Parathyroid adenoma (tissue), 2 donors: Measurements from ENCODE around the gene OXLD1.

Source experiments
- H2AFZ ChIP-seq: fragments of 300-600 bp; sonication (generic); one replicate; pipeline ENCODE4 v1.7.0; 2017; ENCODE audit warnings: antibody characterized with exemption, mild to moderate bottlenecking
- H3K27ac ChIP-seq: fragments of 300-600 bp; sonication (generic); one replicate; pipeline ENCODE4 v1.7.0; 2017
- H3K27me3 ChIP-seq: fragments of 300-600 bp; sonication (generic); one replicate; pipeline ENCODE4 v1.7.0; 2017; ENCODE audit warnings: low read length; ENCODE audit not compliant: control insufficient read depth, insufficient read depth
- H3K36me3 ChIP-seq: fragments of 300-600 bp; sonication (generic); one replicate; pipeline ENCODE4 v1.7.0; 2017; ENCODE audit warnings: low read length; ENCODE audit not compliant: control insufficient read depth, insufficient read depth
- H3K4me1 ChIP-seq: fragments of 300-600 bp; sonication (generic); one replicate; pipeline ENCODE4 v1.7.0; 2017; ENCODE audit warnings: control low read depth
- H3K4me2 ChIP-seq: fragments of 300-600 bp; sonication (generic); one replicate; pipeline ENCODE4 v1.7.0; 2017; ENCODE audit warnings: low read length
- H3K4me3 ChIP-seq: fragments of 300-600 bp; sonication (generic); one replicate; pipeline ENCODE4 v1.7.0; 2017; ENCODE audit warnings: low read depth, low read length
- H3K79me2 ChIP-seq: fragments of 300-600 bp; sonication (generic); one replicate; pipeline ENCODE4 v1.7.0; 2017; ENCODE audit warnings: control low read depth
- H3K9ac ChIP-seq: fragments of 300-600 bp; sonication (generic); one replicate; pipeline ENCODE4 v1.7.0; 2017; ENCODE audit warnings: mild to moderate bottlenecking
- H3K9me3 ChIP-seq: fragments of 300-600 bp; sonication (generic); one replicate; pipeline ENCODE4 v1.7.0; 2017; ENCODE audit warnings: low read length; ENCODE audit not compliant: control insufficient read depth
- TF ChIP-seq, protein P1 (sequence below): fragments of 300-600 bp; sonication (generic); IDR thresholded peaks from one replicate; pipeline ENCODE4 v1.7.0; 2017; ENCODE audit warnings: antibody characterized with exemption, mild to moderate bottlenecking
- donor health status: primary hyperparathyroidism.

The OXLD1 gene

DNA sequence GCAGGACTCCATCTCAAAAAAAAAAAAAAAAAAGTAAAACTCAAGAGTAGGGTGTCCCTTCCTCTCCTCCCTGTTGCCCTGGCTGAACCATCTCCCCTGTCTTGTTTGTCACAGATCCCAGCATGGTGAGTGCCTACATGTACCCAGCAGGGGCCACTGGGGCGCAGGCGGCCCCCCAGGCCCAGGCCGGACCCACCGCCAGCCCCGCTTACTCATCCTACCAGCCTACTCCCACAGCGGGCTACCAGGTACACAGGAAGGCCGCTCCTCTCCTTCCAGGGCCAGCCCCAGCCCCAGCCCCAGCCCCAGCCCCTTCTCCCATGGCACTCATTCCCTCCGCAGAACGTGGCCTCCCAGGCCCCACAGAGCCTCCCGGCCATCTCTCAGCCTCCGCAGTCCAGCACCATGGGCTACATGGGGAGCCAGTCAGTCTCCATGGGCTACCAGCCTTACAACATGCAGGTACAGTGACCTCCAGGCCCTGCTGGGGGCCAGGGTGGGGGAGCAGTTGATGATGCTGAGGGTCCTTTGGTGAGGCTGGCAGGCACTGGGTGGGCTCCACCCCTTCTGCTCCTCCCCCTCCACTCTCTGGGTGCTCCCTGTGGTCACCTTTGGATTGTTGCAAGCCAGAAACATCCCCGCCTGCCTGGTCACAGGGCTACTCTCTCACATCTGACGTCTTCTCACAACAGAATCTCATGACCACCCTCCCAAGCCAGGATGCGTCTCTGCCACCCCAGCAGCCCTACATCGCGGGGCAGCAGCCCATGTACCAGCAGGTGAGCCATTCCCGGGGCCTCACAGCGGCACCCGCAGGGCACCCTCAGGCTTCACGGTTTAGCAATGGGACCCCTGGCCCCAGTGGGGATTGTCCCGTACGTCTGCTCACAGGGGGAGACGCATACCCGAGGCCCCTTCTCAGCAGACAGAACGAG is 34.2 kb upstream of the OXLD1 start:
- Histone ChIP-seq H3K9ac (no peak overlapping the region), H3K9me3 (no peaks in the 10 kb centered on the region), H3K36me3 (no peaks in the 10 kb centered on the region), H3K79me2 (peaks cover 30% of the 10 kb centered on the region), H3K27ac (no peak overlapping the region), H3K4me3 (no peak overlapping the region), H3K4me1 (peaks cover 11% of the 10 kb centered on the region), H2AFZ (no peak overlapping the region), H3K27me3 (no peaks in the 10 kb centered on the region), H3K4me2 (no peak overlapping the region)
- TF ChIP-seq, protein P1, sequence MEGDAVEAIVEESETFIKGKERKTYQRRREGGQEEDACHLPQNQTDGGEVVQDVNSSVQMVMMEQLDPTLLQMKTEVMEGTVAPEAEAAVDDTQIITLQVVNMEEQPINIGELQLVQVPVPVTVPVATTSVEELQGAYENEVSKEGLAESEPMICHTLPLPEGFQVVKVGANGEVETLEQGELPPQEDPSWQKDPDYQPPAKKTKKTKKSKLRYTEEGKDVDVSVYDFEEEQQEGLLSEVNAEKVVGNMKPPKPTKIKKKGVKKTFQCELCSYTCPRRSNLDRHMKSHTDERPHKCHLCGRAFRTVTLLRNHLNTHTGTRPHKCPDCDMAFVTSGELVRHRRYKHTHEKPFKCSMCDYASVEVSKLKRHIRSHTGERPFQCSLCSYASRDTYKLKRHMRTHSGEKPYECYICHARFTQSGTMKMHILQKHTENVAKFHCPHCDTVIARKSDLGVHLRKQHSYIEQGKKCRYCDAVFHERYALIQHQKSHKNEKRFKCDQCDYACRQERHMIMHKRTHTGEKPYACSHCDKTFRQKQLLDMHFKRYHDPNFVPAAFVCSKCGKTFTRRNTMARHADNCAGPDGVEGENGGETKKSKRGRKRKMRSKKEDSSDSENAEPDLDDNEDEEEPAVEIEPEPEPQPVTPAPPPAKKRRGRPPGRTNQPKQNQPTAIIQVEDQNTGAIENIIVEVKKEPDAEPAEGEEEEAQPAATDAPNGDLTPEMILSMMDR = no peak

DNA sequence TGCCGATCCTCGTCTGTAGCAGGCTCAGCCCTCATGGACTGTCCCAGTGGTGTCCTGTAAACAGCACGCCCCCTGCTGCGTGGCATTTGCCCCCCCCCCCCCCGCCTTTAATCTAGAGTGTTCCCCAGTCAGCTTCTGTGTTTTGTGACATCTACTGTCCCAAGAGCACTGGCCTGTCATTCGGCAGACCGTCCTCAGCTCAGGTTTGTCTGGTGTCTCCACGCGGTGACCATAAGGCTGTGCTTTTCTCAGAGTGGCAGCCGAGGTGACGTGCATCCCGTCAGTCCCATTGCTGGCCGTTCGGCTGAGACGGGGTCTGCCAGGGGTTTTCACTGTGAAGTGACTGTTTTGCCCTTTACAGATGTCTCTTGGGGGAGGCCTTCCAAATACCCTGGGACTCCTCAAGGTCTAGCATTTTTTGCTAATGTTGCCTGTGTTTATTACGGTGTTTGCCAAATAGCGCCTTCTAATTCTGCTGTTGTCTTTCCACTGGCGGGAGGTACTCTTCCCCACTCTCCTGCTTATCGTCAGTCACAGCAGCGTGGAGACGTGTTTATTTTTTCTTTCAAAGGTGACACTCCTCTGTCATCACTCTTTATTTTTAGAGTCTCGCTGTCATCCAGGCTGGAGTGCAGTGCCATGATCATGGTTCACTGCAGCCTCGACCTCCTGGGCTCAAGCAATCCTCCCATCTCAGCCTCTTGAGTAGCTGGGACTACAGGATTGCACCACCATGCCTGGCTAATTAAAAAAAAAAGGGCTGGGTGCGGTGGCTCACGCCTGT is 31.0 kb upstream of the OXLD1 start:
- Histone ChIP-seq H3K9ac (no peak overlapping the region), H3K79me2 (peaks cover 29% of the 10 kb centered on the region), H3K36me3 (no peaks in the 10 kb centered on the region), H3K27me3 (no peaks in the 10 kb centered on the region), H3K27ac (no peak overlapping the region), H3K9me3 (no peaks in the 10 kb centered on the region), H3K4me2 (no peak overlapping the region), H2AFZ (no peak overlapping the region), H3K4me1 (peaks cover 4% of the 10 kb centered on the region), H3K4me3 (no peak overlapping the region)
- TF ChIP-seq, protein P1 = no peak

DNA sequence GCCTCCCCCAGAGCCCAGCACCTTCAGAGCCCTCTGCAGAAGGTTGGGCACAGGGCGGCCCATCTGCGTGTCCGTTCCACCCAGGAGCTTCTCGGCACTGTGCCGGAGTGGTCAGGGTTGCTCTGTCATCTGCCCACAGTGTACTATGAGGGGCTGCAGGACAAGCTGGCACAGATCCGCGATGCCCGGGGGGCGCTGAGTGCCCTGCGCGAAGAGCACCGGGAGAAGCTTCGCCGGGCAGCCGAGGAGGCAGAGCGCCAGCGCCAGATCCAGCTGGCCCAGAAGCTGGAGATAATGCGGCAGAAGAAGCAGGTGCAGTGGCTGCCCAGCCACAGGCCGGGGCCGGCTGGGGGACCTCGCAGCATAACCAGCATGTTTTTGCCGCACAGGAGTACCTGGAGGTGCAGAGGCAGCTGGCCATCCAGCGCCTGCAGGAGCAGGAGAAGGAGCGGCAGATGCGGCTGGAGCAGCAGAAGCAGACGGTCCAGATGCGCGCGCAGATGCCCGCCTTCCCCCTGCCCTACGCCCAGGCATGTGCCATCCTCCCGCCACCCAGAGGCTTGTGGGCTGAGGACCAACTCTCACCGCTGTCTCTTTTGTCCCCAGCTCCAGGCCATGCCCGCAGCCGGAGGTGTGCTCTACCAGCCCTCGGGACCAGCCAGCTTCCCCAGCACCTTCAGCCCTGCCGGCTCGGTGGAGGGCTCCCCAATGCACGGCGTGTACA is 30.0 kb upstream of the OXLD1 start:
- Histone ChIP-seq H3K9ac (no peak overlapping the region), H3K9me3 (no peaks in the 10 kb centered on the region), H3K79me2 (peaks cover 32% of the 10 kb centered on the region), H3K4me2 (no peak overlapping the region), H2AFZ (no peak overlapping the region), H3K27ac (no peak overlapping the region), H3K36me3 (no peaks in the 10 kb centered on the region), H3K4me3 (no peak overlapping the region), H3K27me3 (no peaks in the 10 kb centered on the region), H3K4me1 (peaks cover 4% of the 10 kb centered on the region)
- TF ChIP-seq, protein P1 = no peak

DNA sequence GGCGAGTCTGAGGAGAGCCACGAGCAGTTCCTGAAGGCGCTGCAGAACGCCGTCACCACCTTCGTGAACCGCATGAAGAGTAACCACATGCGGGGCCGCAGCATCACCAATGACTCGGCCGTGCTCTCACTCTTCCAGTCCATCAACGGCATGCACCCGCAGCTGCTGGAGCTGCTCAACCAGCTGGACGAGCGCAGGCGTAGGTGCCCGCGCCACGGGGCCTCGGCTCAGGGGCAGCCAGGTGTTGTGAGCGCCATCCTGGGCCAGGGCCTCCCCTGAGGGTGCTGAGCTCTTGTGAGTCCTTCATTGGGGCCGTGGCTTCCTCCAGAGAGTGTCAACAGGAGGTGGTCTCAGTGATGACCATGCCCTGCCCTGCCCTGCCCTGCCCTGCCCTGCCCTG is 29.4 kb upstream of the OXLD1 start:
- Histone ChIP-seq H3K4me3 (no peak overlapping the region), H3K79me2 (peaks cover 26% of the 10 kb centered on the region), H3K9ac (no peak overlapping the region), H3K27ac (no peak overlapping the region), H3K4me2 (no peak overlapping the region), H3K27me3 (no peaks in the 10 kb centered on the region), H3K36me3 (no peaks in the 10 kb centered on the region), H3K9me3 (no peaks in the 10 kb centered on the region), H2AFZ (no peak overlapping the region), H3K4me1 (no peaks in the 10 kb centered on the region)
- TF ChIP-seq, protein P1 = no peak
